ENCODE measurements around the gene JOSD2. TPM values are rescaled to one million over a fixed set of nuclear protein-coding genes. Genes with fewer than 3 reads are reported as not detected.

The JOSD2 gene
- total RNA-seq, 4 donors from 2014 or later = 31.3 to 59.4 (median 42.9) TPM

GRCh38 chr19:50500060-50500752, 10.8 kb downstream of the JOSD2 start:
- Histone ChIP-seq H3K36me3 (peaks cover 0 to 3% (median under 1%) of the 10 kb centered on the region in 4 donors), H3K4me1 (peaks cover 0 to 19% (median 17%) of the 10 kb centered on the region in 4 donors), H3K9me3 (no peaks in the 10 kb centered on the region), H3K27ac (replicated peaks in 1 of 4) (no peak overlapping the region), H3K4me3 (no peak overlapping the region), H3K27me3 (no peaks in the 10 kb centered on the region)
- intact Hi-C loops (cut with DNase I) = no loop called here
- no peak for DNase-seq (ENCODE audit: extremely low spot score)
- WGBS = 55% methylated on average over 18 of the region's 27 CpGs
- TF ChIP-seq POLR2A (IDR thresholded peaks at IDR 0.05; ENCODE audit: low read depth) (peak; percentile 55), POLR2AphosphoS5 (IDR thresholded peaks at IDR 0.05) (no peak), CTCF (IDR thresholded peaks at IDR 0.05) (no peak), EP300 (IDR thresholded peaks at IDR 0.05) (no peak)

- H3K4me1 ChIP-seq = peaks cover 0 to 19% (median 17%) of the 10 kb centered on the region in 4 donors
- H3K27ac ChIP-seq (replicated peaks in 1 of 4) = no peak overlapping the region
- WGBS = 81% methylated on average over 11 of the region's 11 CpGs
- peaks cover 0 to 3% (median 0%) of the 10 kb centered on the region in 4 donors for H3K36me3 ChIP-seq
- H3K4me3 ChIP-seq = no peak overlapping the region
- no peak for DNase-seq (ENCODE audit: extremely low spot score)
- H3K27me3 ChIP-seq = no peaks in the 10 kb centered on the region
- no peaks in the 10 kb centered on the region for H3K9me3 ChIP-seq
- TF ChIP-seq POLR2AphosphoS5 (IDR thresholded peaks at IDR 0.05) (no peak), POLR2A (IDR thresholded peaks at IDR 0.05; ENCODE audit: low read depth) (no peak), CTCF (IDR thresholded peaks at IDR 0.05) (no peak), EP300 (IDR thresholded peaks at IDR 0.05) (no peak)
- intact Hi-C loops (cut with DNase I) = no loop called here
Observed at GRCh38 chr19:50498219-50499056, 12.6 kb downstream of the JOSD2 start.

- H3K27me3 ChIP-seq = no peaks in the 10 kb centered on the region
- WGBS = 78% methylated on average over 8 of the region's 8 CpGs
- TF ChIP-seq CTCF (IDR thresholded peaks at IDR 0.05) = no peak
- no peak for TF ChIP-seq POLR2A (IDR thresholded peaks at IDR 0.05; ENCODE audit: low read depth)
- TF ChIP-seq POLR2AphosphoS5 (IDR thresholded peaks at IDR 0.05) = no peak
- no peak for TF ChIP-seq EP300 (IDR thresholded peaks at IDR 0.05)
- peaks cover 0 to 19% (median 17%) of the 10 kb centered on the region in 4 donors for H3K4me1 ChIP-seq
- DNase-seq (ENCODE audit: extremely low spot score) = no peak
- H3K36me3 ChIP-seq = peaks cover 0 to 3% (median 0%) of the 10 kb centered on the region in 4 donors
- H3K9me3 ChIP-seq = no peaks in the 10 kb centered on the region
- no peak overlapping the region for H3K27ac ChIP-seq (replicated peaks in 1 of 4)
- no peak overlapping the region for H3K4me3 ChIP-seq
- intact Hi-C loops (cut with DNase I) = no loop called here
Observed at GRCh38 chr19:50497022-50497405, 14.0 kb downstream of the JOSD2 start.

- Histone ChIP-seq H3K4me1 (peaks cover 0 to 14% (median 11%) of the 10 kb centered on the region in 4 donors), H3K36me3 (peaks cover 0 to 3% (median 0%) of the 10 kb centered on the region in 4 donors), H3K4me3 (no peak overlapping the region), H3K9me3 (no peaks in the 10 kb centered on the region), H3K27me3 (peaks cover 0 to under 1% (median 0%) of the 10 kb centered on the region in 4 donors), H3K27ac (replicated peaks in 1 of 4) (no peak overlapping the region)
- TF ChIP-seq CTCF (IDR thresholded peaks at IDR 0.05) (no peak), EP300 (IDR thresholded peaks at IDR 0.05) (no peak), POLR2AphosphoS5 (IDR thresholded peaks at IDR 0.05) (no peak), POLR2A (IDR thresholded peaks at IDR 0.05; ENCODE audit: low read depth) (no peak)
- 68% methylated on average over 28 of the region's 30 CpGs for WGBS
- DNase-seq (ENCODE audit: extremely low spot score) = no peak
- intact Hi-C loops (cut with DNase I) = no loop called here
Observed at GRCh38 chr19:50496189-50497021, 14.6 kb downstream of the JOSD2 start.

Measured in esophagus muscularis mucosa (tissue), 4 donors.